Measurements from ENCODE around the gene ADAMTS8.

DNA sequence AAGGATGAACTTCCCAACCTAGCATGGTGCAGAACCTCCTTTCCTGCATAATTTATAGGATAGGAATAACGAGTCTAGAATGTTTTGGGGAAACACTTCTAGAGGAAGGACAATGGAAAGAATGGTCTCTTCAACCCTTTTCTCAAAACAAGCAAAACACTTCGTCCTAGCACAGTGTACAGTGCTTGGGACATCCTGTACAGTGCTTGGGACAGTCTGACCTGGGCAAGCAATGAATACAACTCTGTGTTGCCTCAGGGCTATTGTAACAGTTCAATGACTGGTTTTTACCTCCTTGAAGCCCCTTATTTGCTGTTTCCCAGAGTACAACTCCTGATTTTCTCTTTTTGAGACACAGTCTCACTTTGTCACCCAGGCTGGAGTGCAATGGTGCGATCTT lies 1.6 kb upstream of the ADAMTS8 start:
- TF ChIP-seq, protein P1, sequence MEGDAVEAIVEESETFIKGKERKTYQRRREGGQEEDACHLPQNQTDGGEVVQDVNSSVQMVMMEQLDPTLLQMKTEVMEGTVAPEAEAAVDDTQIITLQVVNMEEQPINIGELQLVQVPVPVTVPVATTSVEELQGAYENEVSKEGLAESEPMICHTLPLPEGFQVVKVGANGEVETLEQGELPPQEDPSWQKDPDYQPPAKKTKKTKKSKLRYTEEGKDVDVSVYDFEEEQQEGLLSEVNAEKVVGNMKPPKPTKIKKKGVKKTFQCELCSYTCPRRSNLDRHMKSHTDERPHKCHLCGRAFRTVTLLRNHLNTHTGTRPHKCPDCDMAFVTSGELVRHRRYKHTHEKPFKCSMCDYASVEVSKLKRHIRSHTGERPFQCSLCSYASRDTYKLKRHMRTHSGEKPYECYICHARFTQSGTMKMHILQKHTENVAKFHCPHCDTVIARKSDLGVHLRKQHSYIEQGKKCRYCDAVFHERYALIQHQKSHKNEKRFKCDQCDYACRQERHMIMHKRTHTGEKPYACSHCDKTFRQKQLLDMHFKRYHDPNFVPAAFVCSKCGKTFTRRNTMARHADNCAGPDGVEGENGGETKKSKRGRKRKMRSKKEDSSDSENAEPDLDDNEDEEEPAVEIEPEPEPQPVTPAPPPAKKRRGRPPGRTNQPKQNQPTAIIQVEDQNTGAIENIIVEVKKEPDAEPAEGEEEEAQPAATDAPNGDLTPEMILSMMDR (IDR thresholded peaks at IDR 0.05) = no peak
- TF ChIP-seq POLR2A (IDR thresholded peaks at IDR 0.05) = no peak
